ENCODE results near the gene PPP1R9B.

- TF ChIP-seq POLR2A (IDR thresholded peaks at IDR 0.05; ENCODE audit: low read length): no peak
- TF ChIP-seq GATA1 (IDR thresholded peaks at IDR 0.05; ENCODE audit: low read depth, low read length): no peak
Measured at GRCh38 chr17:50105811-50106210, 44.7 kb downstream of the PPP1R9B start.

Data from erythroblast (primary cell).